Activated effector memory CD4-positive, alpha-beta T cell treated with anti-CD3 and anti-CD28 coated beads, Interleukin-2, amount 50 U/mL, for 16 hours (primary cell): Measurements from ENCODE around the gene ACSL4.
"Not testable (repeated sequence)": the region's sequence is repeated elsewhere in the genome, so short reads cannot be mapped to it uniquely, and the experiment has no call there.

Source experiments
- DNase-seq: peaks from one replicate; pipeline ENCODE4 v3.0.0-alpha.2; 2020

The ACSL4 gene

GRCh38 chrX:109732807-109733612 is at the start of gene ACSL4:
Gene ACSL4, minus strand, starts transcription at chrX:109733257. Its CDS starts 49,894 bp downstream, at chrX:109683363.
- DNase-seq, result peak; percentile 95

GRCh38 chrX:109777749-109778148 is 44.7 kb upstream of the ACSL4 start:
- no peak for DNase-seq

GRCh38 chrX:109776986-109777385 is 43.9 kb upstream of the ACSL4 start:
- no peak for DNase-seq

- DNase-seq, result no peak
Measured at GRCh38 chrX:109776432-109776831, 43.4 kb upstream of the ACSL4 start.

- DNase-seq, result no peak
Measured at GRCh38 chrX:109775386-109775785, 42.3 kb upstream of the ACSL4 start.

GRCh38 chrX:109774706-109775105 is 41.6 kb upstream of the ACSL4 start:
- DNase-seq, result no peak

GRCh38 chrX:109774136-109774535 is 41.1 kb upstream of the ACSL4 start:
- no peak for DNase-seq

- no peak for DNase-seq
Measured at GRCh38 chrX:109773374-109773773, 40.3 kb upstream of the ACSL4 start.

GRCh38 chrX:109770780-109771179 is 37.7 kb upstream of the ACSL4 start:
- DNase-seq, result no peak

GRCh38 chrX:109760922-109761250 is 27.8 kb upstream of the ACSL4 start:
- no peak for DNase-seq

- no peak for DNase-seq
Measured at GRCh38 chrX:109760209-109760921, 27.3 kb upstream of the ACSL4 start.

GRCh38 chrX:109753256-109753655 is 20.2 kb upstream of the ACSL4 start:
- no peak for DNase-seq

GRCh38 chrX:109751698-109752097 is 18.6 kb upstream of the ACSL4 start:
- DNase-seq, result no peak

- DNase-seq, result no peak
Measured at GRCh38 chrX:109749207-109749606, 16.1 kb upstream of the ACSL4 start.

GRCh38 chrX:109747681-109748080 is 14.6 kb upstream of the ACSL4 start:
- DNase-seq, result no peak

GRCh38 chrX:109742722-109743121 is 9.7 kb upstream of the ACSL4 start:
- no peak for DNase-seq

- not testable (repeated sequence) for DNase-seq
Measured at GRCh38 chrX:109740896-109741295, 7.8 kb upstream of the ACSL4 start.

- no peak for DNase-seq
Measured at GRCh38 chrX:109740433-109740809, 7.4 kb upstream of the ACSL4 start.

- no peak for DNase-seq
Measured at GRCh38 chrX:109739625-109740432, 6.8 kb upstream of the ACSL4 start.

GRCh38 chrX:109735202-109735744 is 2.2 kb upstream of the ACSL4 start:
- DNase-seq, result no peak

- DNase-seq, result no peak
Measured at GRCh38 chrX:109733613-109734083, 591 bp upstream of the ACSL4 start.

GRCh38 chrX:109732017-109732801 is 848 bp downstream of the ACSL4 start:
- DNase-seq, result no peak
